Dedifferentiated amniotic fluid mesenchymal stem cell (primary cell): Measurements from ENCODE around the gene TMEM164.
A peak's percentile ranks its signal among the peaks of the same experiment; 100 is the strongest.

Source experiments
- DNase-seq: peaks from one replicate; pipeline ENCODE4 v3.0.0-alpha.2; 2016; ENCODE audit errors: extremely low spot score

The TMEM164 gene

DNA sequence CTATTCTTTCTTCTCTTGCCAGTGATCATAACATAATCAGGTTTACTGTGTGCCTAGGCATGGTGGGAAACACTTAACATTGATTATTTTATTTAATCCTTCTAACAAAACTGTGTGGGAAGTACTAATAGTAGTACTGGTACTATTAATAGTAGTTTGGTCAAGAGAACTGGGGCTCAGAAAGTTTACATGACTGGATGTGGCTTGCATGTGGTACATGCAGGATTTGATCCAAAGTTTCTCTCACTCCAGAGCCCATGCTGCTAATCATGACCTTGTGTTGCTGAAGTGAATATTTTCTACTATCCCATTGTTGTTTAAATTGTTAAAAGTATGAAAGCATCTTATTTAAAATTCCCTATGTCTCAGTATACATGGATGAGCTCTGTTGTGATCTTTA is 78.4 kb downstream of the TMEM164 start:
- DNase-seq: no peak

DNA sequence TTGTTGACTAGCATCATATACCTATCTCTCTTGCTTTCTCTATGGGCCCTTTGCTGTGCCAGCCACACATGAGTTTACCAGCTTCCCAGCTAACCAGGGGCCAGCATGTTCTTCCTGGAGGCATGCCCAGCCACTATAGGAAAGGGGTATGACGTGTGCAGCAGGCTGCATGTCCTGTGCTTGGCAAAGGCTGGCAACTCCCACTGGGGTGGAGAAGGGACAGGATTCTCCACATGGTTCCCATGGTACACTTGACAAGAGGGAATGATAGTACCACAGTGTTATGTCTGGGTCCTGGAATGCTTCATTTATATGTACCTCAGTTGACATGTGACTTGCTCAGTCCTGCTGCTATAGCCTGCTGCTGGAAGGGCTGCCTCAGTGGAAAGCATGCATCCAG is 78.8 kb downstream of the TMEM164 start:
- DNase-seq: no peak

DNA sequence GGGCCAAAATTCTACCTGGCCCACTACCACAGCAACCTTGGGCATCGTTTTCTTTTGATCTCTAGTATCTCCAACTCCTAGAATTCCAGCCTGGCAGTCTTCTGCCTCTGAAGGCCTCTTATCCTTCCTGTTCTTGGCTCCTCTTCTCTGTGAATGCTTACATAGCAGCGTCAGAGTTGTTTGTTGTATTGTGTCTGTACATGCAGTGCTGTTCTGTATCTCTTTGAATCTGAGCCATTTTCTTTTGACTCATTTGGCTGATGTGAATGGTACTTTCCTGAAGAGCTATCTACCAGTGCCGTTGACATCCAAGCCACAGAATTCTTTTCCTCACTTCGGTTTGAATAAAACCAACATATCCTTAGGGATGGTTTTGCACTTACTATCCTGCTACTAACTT is 79.2 kb downstream of the TMEM164 start:
- DNase-seq: no peak

DNA sequence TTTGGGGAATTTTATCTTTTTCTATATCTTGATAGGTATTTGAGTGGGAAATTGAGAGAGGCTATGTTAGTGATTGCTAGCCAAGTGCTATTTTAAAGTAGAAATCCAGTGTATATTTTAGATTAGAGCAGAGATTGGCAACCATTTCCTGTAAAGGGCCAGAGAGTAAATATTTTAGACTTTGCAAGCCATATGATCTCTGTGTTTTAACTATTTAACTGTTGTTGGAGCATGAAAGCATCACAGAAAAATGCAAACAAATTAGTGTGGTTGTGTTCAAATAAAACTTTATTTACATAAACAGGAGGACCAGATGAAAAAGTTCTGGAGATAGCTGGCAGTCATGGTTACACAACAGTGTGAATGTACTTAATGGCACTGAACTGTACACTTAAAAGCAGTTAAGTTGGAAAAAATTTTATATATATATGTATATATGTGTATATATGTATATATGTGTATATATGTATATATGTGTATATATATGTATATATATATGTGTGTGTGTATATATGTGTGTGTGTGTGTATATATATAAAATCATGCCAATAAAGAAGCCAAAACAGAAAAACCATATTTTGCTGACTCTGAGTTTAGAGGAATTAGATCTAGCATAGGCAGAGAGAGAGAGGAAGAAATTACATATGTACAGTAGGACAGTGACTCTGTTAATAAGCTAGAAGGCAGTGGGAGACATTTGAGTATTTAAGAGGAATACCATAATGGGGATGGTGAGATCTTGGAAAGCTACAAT is 83.4 kb downstream of the TMEM164 start:
- no peak for DNase-seq

DNA sequence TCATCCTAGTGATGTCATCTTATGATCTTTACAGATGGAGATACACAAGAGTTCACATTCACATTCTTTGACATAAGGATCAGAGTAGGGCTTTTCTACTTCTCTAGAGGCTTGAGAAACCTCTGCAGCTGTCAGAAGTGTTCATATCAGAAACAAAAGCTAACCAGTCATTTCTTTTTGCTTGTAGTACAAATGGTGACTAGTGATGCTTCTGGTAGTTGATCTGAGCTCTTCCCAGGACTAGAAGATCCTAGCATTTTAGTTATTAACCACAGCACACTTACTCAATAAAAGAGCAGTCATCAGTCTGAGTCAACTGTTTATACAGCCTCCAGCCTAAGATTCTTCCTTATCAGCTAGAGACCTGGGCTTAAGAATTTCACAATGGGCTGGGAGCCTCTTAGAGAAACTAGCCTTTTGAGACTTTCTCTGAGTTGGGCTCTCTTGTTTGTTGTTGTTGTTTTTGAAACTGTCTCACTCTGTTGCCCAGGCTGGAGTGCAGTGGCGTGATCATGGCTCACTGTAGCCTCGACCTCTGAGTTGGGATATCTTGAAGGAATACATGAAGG is 84.1 kb downstream of the TMEM164 start:
- peak; percentile 30 for DNase-seq

DNA sequence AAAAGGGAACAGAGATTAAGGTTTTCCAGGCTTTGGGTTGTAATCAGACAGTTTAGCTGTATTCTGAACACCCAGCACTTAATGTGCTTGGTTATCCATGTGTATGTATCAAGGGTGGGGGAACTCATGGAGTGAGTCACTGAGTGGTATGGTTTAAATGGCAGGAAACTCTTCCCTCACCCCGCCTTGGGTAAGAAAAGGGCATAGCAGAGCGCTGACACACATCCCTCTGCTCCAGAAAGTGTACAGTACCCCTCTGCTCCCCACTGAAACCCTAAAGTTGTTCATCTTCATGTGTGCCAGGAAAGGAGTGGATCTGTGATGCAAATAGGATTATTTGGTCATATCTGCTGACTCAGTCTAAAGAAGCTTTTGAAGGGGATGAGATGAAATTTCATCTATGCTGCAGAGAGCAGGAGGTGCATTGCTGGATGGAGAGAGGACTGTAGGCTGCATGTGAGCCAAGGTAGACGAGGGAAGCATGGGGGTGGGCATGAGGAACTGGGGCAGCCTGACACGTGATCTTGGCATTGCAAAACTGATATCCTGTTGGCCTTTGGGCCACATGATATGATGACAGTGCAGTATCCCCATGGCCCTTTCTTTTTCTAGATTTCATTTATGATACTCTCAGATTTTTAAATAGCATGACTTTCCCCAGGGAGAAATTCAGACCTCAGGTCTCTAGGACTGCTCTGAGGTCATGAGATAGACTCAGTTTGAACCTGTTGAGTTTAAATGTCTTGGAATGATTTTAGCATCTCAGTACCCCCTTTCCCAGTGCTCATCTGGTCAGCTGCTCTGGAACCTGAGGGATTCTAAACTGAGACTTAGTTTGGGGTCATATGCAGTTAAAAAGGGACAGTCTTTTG is 84.8 kb downstream of the TMEM164 start:
- peak; percentile 39 for DNase-seq

DNA sequence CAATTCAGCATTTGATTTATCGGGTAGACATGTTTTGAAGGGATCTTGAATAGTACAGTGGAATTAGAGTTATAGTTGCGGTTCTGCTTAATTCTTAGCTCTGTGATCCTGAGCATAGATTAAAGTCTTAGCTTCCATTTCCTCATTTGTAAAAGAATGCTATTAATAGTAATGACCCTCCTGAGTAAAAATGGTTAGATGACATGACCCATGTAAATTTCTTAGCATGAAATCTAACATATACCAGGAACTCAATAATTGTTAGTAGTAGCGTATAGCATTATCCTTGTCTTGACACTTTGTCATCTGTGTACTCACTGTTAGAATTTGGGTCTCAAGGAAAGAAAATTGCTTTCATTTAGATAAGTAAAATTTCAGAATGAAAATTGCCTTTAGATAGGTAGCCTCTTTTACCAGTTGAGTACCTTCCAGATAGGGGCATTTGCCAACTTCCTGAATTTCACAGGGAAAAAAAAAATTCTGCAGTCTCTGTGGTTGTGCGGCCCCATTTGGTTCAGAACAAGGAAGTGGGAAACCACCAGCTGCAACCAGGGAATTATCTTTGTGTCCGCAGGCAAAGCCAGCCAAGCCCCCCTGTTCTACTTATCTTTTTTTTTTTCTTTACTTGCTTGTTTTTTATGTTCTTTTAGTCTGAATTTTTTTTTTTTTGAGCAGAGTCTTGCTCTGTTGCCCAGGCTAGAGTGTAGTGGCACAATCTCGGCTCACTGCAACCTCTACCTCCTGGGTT is 86.9 kb downstream of the TMEM164 start:
- no peak for DNase-seq

DNA sequence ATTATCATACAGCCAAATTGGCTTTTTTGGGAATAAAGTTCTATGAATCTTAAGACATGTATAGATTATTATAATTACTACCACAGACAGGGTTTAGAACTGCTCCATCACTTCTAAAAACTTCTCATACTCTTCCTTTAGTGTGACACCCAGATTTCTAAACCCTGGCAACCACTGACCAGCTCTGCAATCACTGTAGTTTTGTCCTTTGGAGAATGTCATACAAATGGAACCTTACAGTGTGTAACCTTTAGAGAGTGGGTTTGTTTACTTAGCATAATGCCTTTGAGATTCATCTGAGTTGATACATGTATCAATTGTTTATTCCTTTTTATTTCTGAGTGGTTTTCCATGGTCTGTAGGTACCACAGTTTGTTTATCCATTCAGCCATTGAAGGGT is 95.0 kb downstream of the TMEM164 start:
- no peak for DNase-seq

DNA sequence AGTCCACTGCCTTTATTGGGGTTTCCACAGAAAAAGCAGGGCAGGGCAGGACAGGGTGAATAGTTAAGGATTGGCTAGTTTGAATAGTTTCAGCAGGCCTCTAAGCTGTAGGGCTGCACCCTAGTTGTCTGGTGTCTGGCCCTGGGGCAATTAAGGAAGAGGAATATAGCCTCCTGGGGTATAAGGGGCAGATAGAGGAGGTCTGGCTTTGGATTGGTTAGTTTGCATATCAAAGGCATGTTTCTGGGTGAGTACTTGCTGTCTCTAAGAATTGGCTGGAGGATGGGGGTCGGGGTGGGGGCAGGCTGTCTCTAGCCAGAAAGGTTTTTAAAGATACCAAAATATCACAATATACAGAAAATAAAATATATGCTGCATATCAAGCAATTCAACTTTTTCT is 100.4 kb downstream of the TMEM164 start:
- DNase-seq: no peak

DNA sequence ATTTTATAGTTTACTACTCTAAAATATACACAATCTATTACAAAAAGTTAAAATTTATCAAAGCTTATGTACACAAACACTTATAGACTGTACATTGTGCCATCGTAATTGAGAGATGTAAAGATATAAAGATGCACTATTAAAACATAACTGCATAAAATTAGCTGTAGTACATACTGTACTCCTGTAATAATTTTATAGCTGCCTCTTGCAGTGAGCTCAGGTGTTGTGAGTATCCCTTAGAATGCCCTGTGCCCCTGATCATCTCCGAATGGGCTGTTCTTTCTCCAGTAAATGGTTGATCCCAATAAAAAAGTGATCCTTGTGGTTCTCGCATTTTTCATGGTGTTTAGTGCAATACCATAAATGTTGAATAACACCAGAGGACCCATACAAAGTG is 101.2 kb downstream of the TMEM164 start:
- DNase-seq: no peak

DNA sequence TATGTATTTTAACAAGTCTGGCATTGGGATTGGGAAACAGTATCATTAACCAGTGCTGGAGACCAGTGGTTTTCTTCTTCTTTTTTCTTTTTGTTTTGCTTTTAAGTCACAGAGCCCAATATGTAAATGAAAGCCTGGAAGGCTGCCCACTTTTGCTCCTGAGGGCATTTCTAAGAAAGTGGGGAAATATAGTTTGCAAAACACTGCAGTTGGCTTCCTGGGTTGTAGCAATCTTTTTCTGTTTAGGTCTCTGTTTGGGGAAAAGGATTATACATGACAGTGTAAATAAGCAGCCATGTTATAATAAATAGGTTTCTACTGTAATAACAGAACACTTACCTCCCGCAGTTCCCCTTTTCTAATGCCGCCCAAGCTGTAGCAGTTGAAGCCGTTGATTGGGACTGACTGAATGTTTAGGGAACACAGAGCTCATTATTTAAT is 105.5 kb downstream of the TMEM164 start:
- DNase-seq: no peak

DNA sequence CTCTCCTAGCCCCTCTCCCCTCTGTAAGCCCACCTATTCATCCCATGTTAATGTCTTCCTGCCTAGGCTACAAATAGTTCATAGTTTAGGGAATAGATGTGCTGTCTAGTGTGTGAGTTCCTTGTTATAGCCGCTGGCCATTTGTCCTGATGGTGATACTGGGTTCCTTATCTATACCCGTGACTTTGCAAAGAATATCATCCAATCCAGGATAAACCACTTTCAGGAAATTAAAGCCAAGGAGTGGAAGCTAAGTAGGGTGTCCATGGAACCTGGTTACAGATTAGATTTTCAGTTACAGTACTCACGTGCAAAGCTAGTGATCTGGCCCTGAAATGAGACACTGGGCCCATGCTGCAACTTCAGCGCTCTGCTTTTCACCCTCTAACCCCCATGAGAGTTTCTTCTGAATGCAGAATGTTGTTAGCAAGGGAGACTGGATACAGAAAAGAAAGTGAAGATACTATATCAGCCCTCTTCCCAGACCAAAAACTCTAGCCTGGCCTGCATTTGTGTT is 111.4 kb downstream of the TMEM164 start:
- no peak for DNase-seq

DNA sequence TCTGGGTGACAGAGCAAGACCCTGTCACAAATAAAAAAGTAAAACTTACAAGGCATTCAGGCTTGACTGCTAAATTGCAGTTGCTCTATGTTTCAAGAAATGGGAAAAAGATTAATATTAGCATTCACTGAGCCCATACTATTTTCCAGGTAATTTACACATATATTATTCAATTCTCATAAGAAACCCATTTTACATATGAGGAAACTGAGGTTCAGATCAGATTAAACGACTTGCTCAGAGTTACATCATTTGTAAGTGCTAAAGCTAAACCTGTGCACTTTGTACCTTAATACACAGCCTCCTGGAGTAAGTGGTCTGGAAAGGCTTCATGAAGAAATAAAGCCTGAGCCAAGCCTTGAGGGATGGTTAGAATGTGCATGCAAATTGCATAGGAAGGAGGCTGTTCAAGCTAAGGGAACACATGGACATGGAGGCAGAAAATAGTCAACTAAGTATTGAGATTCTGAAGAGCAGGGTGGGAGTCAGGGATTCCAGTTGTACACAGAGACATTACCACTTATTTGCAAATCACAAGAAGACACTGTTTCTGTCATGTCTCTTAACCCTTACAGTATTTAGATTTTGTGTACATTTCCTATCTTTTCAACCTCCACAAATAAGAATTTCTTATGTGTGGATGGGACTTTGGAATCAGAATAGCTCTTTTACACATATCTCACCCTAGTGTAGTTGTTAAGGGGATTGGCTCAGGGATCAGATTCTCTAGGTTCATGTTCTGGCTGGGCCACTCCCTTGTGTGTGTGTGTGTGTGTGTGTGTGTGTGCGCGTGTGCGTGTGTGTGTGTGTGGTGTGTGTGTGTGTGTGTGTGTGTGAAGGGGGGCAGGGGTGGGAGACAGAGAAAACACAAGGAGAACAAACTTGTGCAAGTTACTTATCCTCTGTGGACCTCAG is 113.4 kb downstream of the TMEM164 start:
- no peak for DNase-seq

DNA sequence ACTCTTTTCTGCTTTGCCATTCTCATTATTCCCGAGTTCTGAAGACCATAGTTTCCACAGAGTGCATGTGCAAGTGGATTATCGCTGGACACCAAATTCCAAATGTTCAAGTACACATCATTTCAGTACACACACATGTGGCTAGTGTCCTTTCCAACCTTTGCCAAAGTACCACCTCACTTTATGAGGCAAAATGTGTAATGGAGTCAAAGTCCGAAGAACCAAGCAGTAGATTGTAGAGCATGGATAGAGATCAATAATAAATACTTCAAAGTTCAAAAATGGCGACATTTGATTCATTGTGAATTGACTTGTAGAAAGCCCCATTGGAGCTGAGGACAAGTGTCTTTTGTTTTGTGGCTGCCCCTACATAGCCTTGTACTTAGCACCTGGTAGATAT is 115.6 kb downstream of the TMEM164 start:
- no peak for DNase-seq

DNA sequence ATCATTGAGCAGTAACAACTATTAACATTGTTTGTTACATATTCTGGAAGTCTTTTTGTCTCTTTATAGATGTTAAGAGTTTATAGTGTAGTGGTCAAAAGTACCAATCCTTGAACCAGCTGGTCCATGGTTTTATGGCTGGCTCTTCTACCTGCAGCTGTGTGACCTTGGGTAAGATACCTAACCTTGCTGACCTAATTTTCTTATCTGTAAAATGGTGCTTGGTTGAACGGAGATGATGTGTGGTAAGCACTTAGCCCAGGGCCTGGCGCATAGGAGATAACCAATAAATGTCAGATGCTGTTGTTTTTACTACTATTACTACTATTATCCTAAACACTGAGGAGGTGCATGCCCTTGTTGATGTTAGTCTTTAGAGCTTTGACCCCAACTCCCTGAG is 116.6 kb downstream of the TMEM164 start:
- DNase-seq: no peak

DNA sequence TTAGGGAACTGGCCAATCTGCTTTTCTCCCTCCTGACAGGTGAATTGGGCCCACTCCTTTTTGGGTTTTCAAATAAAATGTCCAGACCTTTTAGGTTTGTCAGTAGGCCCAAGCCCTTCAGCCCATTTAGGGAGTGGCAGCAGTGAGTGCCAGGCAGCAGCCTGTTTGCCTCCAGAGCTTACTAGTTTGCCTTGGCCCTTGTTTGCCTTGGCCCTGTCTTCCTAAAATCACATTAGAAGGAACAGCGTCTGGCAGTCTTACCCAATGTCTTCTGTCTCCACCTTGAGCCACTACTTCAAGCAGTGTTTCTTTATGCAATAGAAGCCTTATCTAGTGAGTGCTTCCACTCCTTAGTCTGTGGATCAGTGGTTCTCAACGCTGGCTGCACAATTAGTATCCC is 117.1 kb downstream of the TMEM164 start:
- no peak for DNase-seq

DNA sequence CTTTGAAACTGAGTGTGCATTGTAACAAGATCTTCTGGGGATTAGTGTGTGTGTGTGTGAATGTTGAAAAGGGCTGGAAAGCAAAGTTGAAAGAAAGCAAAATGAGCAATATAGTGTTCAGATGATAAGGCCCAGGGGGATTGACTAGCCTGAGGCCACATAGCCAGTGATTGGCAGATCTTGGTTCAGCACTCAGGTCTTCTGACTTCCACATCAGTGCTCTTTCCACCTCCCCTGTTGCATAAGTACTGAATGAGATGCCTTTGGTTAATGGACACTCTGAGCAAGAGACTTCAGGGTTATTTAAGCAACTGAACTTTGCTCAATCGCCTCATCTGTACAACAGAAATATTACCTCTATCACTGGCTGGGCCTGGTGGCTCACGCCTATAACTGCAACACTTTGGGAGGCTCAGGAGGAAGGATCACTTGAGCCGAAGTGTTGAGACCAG is 120.4 kb downstream of the TMEM164 start:
- no peak for DNase-seq

DNA sequence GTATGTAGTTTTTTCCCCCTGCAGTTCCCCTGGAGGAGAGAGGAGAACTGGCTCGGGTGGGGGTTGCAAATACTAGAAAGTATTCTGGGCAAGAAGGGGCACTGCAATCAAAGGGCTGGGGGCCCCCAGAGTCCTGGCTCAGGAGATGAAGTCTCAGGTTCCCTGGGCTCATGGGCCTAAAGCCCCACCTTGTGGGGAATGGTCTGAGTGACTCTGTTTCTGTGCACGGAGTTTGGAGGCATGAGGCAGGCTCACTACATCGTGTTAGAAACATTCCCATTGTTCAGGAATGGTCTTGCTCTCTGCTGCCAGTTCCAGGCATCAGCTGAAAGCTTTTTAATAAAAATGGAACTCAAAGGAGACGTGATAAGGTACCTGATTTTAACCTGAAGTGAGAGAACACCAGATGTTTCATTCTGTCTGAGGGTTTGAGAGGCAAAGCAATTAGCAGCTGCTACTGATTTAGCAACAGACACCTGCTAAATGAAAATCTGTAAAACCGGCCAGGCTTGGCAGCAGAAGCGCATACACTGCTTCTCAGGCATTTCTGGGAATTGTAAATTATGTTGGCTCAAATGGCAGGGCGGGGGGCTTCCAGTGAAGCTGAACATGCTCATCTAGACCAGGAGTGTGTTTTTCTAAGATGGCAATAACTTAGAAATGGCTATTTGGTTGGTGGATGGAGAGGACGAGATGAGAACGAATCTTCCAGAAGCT is 122.7 kb downstream of the TMEM164 start:
- DNase-seq: no peak

DNA sequence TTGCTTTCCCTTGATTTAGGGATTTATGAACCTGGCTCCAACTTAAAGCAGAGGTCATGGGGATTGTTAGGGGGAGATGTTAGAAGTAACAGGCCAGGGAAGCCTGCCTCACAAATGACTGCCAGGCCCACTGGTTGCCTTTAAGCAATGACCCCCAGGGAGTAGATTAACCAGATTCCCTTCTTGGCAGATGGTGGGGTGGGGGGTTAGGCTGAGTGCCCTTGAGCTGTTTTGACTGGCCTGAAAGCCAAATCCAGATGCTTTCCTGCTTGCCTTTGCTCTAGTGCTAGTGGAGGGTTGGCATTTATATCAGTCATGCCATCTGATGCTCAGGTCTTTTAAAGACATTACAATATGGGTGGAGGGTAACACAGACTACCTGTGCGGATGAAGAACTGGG is 128.1 kb downstream of the TMEM164 start:
- no peak for DNase-seq
